GM12878 (cell line): ENCODE results near the gene EPS8L1. TPM values are rescaled to one million over a fixed set of nuclear protein-coding genes. Genes with fewer than 3 reads are reported as not detected.

Experiments
- ATAC-seq: fragments of 200-7000 bp; cut with Tn5 transposase; 3 replicates; pipeline ENCODE4 v1.9.1; 2020; ENCODE audit warnings: mild to moderate bottlenecking, moderate library complexity
- BruUV-seq: library from RNA; stranded (reverse); fragments of 400-500 nt; replicated peaks from 2 replicates; lab custom pipeline; 2021; lab: Mats Ljungman, UMichigan
- CTCF ChIA-PET: fragments of 300-600 bp; sonication (Branson Sonifier 250); formaldehyde crosslinking; extraction: SDS; loops from one replicate; lab custom pipeline; 2021; ENCODE audit warnings: inconsistent platforms; lab: Yijun Ruan, JAX
- POLR2A ChIA-PET: fragments of 350-600 bp; formaldehyde crosslinking; extraction: SDS; loops from one replicate; lab custom pipeline; 2021; ENCODE audit warnings: inconsistent platforms; lab: Charles Lee
- RAD21 ChIA-PET: fragments of 300-600 bp; sonication (Branson Sonifier 250); formaldehyde crosslinking; loops from one replicate; lab custom pipeline; 2023; ENCODE audit warnings: antibody characterized with exemption; ENCODE audit not compliant: unreplicated experiment; lab: Charles Lee
- SMC1A ChIA-PET: fragments of 300-600 bp; sonication (Branson Sonifier 250); formaldehyde crosslinking; loops from one replicate; lab custom pipeline; 2023; ENCODE audit not compliant: unreplicated experiment, uncharacterized antibody; lab: Charles Lee
- DNase-seq: peaks from one replicate; pipeline ENCODE4 v3.0.0-alpha.2; 2011; ENCODE audit warnings: low read depth, low spot score
- FAIRE-seq: peaks from 3 replicates; lab custom pipeline; 2011; peaks lifted over from hg19 to GRCh38; lab: Jason Lieb, UNC
- H2AFZ ChIP-seq: 2 replicates; pipeline ENCODE4 v1.6.0; 2011; ENCODE audit warnings: low read depth, low read length, control low read depth; ENCODE audit not compliant: control insufficient read depth
- H3K27ac ChIP-seq: 2 replicates; pipeline ENCODE4 v1.5.1; 2011; ENCODE audit warnings: control low read depth; ENCODE audit not compliant: control insufficient read depth, insufficient read depth
- H3K27me3 ChIP-seq, 2 experiments: replicated peaks in 1 of 2; 2 replicates each; pipeline versions ENCODE4 v1.6.0 to v1.6.1; 2011; ENCODE audit warnings: low read length in 1 of 2; ENCODE audit not compliant: control insufficient read depth in 2 of 2, insufficient read depth in 2 of 2
- H3K36me3 ChIP-seq, 2 experiments: 2 replicates each; pipeline ENCODE4 v1.5.1; 2011; ENCODE audit warnings: low read length in 1 of 2; ENCODE audit not compliant: control insufficient read depth in 2 of 2, insufficient read depth in 2 of 2
- H3K4me1 ChIP-seq: 2 replicates; pipeline ENCODE4 v1.6.1; 2011; ENCODE audit warnings: mild to moderate bottlenecking, low read length, moderate library complexity, mixed read lengths; ENCODE audit not compliant: control insufficient read depth, insufficient read depth
- H3K4me2 ChIP-seq: 2 replicates; pipeline ENCODE4 v1.6.0; 2011; ENCODE audit warnings: control low read depth; ENCODE audit not compliant: control insufficient read depth, insufficient read depth
- H3K4me3 ChIP-seq: fragments of 200-600 bp; sonication (generic); 2 replicates; pipeline ENCODE4 v1.5.1; 2016
- H3K79me2 ChIP-seq: 2 replicates; pipeline ENCODE4 v1.6.0; 2011; ENCODE audit warnings: low read length; ENCODE audit not compliant: control insufficient read depth, insufficient read depth
- H3K9ac ChIP-seq: 2 replicates; pipeline ENCODE4 v1.8.0; 2011; ENCODE audit warnings: low read length, control low read depth, mixed read lengths; ENCODE audit not compliant: control insufficient read depth, insufficient read depth
- H3K9me3 ChIP-seq: replicated peaks from 3 replicates; pipeline ENCODE4 v1.5.1; 2011; ENCODE audit warnings: mild to moderate bottlenecking, low read length; ENCODE audit not compliant: control insufficient read depth, insufficient read depth
- H4K20me1 ChIP-seq: 2 replicates; pipeline ENCODE4 v1.6.0; 2011; ENCODE audit not compliant: control insufficient read depth, insufficient read depth
- ATF3 ChIP-seq: IDR thresholded peaks from 2 replicates; pipeline ENCODE4 v1.6.1; 2011; ENCODE audit warnings: low read depth, mild to moderate bottlenecking, low read length, moderate library complexity, borderline replicate concordance; ENCODE audit errors: extremely low read depth
- BCL11A ChIP-seq: IDR thresholded peaks from 2 replicates; pipeline ENCODE4 v1.6.1; 2011; ENCODE audit warnings: low read depth, low read length
- CBFB ChIP-seq: IDR thresholded peaks from 2 replicates; pipeline ENCODE4 v1.6.1; 2016; ENCODE audit warnings: antibody characterized with exemption, low read depth
- CBX5 ChIP-seq: sonication (generic); IDR thresholded peaks from 2 replicates; pipeline ENCODE4 v1.6.1; 2016; ENCODE audit warnings: low read depth, moderate library complexity, mild to moderate bottlenecking, inconsistent platforms
- CHD1 ChIP-seq: IDR thresholded peaks from 2 replicates; pipeline ENCODE4 v1.6.1; 2012; ENCODE audit warnings: low read depth, low read length, improper control_type of control experiment
- IKZF2 ChIP-seq, 2 experiments: fragments of 450-650 bp; IDR thresholded peaks; 2 replicates each; pipeline ENCODE4 v1.6.1; 2017; ENCODE audit warnings: mild to moderate bottlenecking in 2 of 2, moderate library complexity in 2 of 2
- JUNB ChIP-seq: IDR thresholded peaks from 2 replicates; pipeline ENCODE4 v1.6.1; 2016; ENCODE audit warnings: antibody characterized with exemption, mild to moderate bottlenecking
- MEF2A ChIP-seq: IDR thresholded peaks from 2 replicates; pipeline ENCODE4 v1.6.1; 2011; ENCODE audit warnings: low read depth, mild to moderate bottlenecking, low read length, moderate library complexity; ENCODE audit not compliant: insufficient read depth
- NFYB ChIP-seq: IDR thresholded peaks from 2 replicates; pipeline ENCODE4 v1.6.1; 2011; ENCODE audit warnings: low read depth, mild to moderate bottlenecking, low read length, improper control_type of control experiment, moderate library complexity; ENCODE audit not compliant: insufficient read depth
- POLR2AphosphoS5 ChIP-seq: IDR thresholded peaks from 2 replicates; pipeline ENCODE4 v1.6.1; 2011; ENCODE audit warnings: mild to moderate bottlenecking, low read length, inconsistent platforms
- SP1 ChIP-seq: IDR thresholded peaks from one replicate; pipeline ENCODE4 v1.6.1; 2011; ENCODE audit warnings: low read depth, low read length
- SUZ12 ChIP-seq: fragments of 200-600 bp; sonication (generic); IDR thresholded peaks from one replicate; pipeline ENCODE4 v1.6.1; 2018; ENCODE audit warnings: antibody characterized with exemption, mild to moderate bottlenecking; ENCODE audit not compliant: unreplicated experiment
- TCF12 ChIP-seq: IDR thresholded peaks from 2 replicates; pipeline ENCODE4 v1.6.1; 2011; ENCODE audit warnings: low read depth, mild to moderate bottlenecking, low read length
- WGBS: methylation state at CpG from one replicate; pipeline ENCODE4 v1.1.6; 2016; ENCODE audit warnings: low lambda C conversion rate; ENCODE audit not compliant: insufficient replicate concordance, insufficient coverage; ENCODE audit errors: missing lambda C conversion rate; 5-methylcytosine and 5-hydroxymethylcytosine counted together
- in situ Hi-C: fragments of 300-500 bp; cut with MboI; formaldehyde crosslinking; loops from 9 replicates; pipeline ENCODE4 v1.14.3; 2018; ENCODE audit warnings: mixed read lengths
- intact Hi-C: fragments of 100-400 bp; cut with micrococcal nuclease; formaldehyde crosslinking; loops from one replicate; pipeline ENCODE4 v1.14.2; 2022; ENCODE audit not compliant: unreplicated experiment
- polyA plus RNA-seq, 11 experiments: library from polyadenylated mRNA; depleted of rRNA in 4 of 11; unstranded in 6 of 11; stranded (reverse) in 5 of 11; fragments of >200 nt; fragmentation: Nextera tagmentation in 4 of 11; fragmentation: Illumina TruSeq in 1 of 11; extraction: Ambion mirVana in 4 of 11; extraction: Trizol in 1 of 11; gene quantifications; 1 replicate in 1 of 11; 2 replicates in 10 of 11; pipeline versions ENCODE4 v1.2.1 to v1.2.3, GENCODE V29; 2011 to 2016; ENCODE audit warnings: inconsistent platforms in 2 of 11, missing spikeins in 2 of 11, low read depth in 1 of 11
- total RNA-seq, 4 experiments: library from RNA; depleted of rRNA in 3 of 4; stranded (reverse); fragments of >200 nt in 3 of 4; fragmentation: Illumina TruSeq in 1 of 4; extraction: Trizol in 1 of 4; gene quantifications; 2 replicates each; pipeline versions ENCODE4 v1.2.1 to v1.2.3, GENCODE V29; 2013 to 2021
- TF ChIP-seq, protein P1 (sequence below): IDR thresholded peaks from 2 replicates; pipeline ENCODE4 v1.6.1; 2011; ENCODE audit warnings: borderline replicate concordance, low read depth, mild to moderate bottlenecking, moderate library complexity, low read length; ENCODE audit not compliant: insufficient read depth, poor library complexity, severe bottlenecking
- TF ChIP-seq, protein P2 (sequence below): fragments of 450-650 bp; formaldehyde crosslinking; IDR thresholded peaks from 2 replicates; pipeline ENCODE4 v1.4.0; 2020; ENCODE audit warnings: mild to moderate bottlenecking, moderate library complexity
- TF ChIP-seq, protein P3 (sequence below): fragments of 450-650 bp; IDR thresholded peaks from 2 replicates; pipeline ENCODE4 v1.6.1; 2017; ENCODE audit warnings: mild to moderate bottlenecking, low read depth, inconsistent platforms; ENCODE audit not compliant: poor library complexity, severe bottlenecking

EPS8L1 gene
- total and polyA plus RNA-seq, 10 of the 15 experiments (the other 5 are each of a cell fraction or from before 2014, with no cell fraction given) = 0.68 to 2.2 (median 0.96) TPM; not detected in 2

DNA sequence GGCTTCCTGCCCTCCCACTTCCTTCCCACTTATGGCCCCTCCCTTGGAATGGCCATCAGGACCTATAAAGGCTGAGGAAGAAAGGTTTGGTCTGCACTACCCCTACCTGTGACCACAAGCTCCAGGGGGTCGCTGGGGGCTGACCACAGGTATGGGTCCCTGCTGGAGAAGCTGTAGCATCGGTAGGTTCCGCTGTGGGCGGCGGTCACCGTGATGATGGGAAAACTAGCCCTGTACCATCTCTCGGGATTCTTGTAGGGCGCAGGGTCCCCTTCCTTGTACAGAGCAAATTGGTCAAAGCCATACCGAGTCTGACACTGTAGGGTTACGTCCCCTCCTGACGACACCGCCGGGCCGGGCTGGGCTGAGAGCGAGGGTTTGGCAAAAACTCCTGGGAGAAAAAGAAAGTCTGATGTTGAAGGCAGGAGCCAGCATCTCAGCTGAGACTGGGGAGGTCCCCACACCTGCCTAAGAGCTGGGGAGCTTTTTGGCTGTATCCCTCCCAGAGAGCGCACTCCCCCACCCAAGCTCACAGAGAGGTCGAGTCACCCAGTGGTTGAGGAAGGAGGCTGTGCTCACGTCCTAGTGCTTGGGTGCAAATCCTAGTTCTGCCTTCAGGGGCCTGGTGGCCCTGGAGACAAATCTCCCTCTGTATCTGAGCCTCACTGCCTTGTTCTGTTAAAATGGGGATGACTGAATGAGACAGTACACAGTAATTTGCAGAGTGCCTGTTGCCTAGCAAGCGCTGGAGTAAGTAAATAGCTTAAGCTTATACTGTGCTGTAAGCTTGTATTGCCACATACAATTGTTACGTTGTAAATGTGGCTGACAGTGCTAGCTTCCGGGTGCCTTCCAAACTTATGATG lies 48.0 kb upstream of the EPS8L1 start:
- Histone ChIP-seq H3K79me2 (no peaks in the 10 kb centered on the region), H3K9me3 (no peaks in the 10 kb centered on the region; the same call in 2 of the 3 replicates), H3K27me3 (no peaks in the 10 kb centered on the region), H2AFZ (no peak overlapping the region), H3K4me1 (no peaks in the 10 kb centered on the region), H3K9ac (no peak overlapping the region), H3K4me2 (no peak overlapping the region), H3K4me3 (no peak overlapping the region), H3K27ac (no peak overlapping the region), H4K20me1 (no peaks in the 10 kb centered on the region), H3K36me3 (no peaks in the 10 kb centered on the region)
- ChIA-PET SMC1A (no interaction called here), RAD21 (no interaction called here), CTCF (interaction anchor here (1.0 kb wide), 1 partner anchor 8 kb away, joined by 3 read pairs; no protein-coding TSS in a partner anchor), POLR2A (interaction anchor here (0.6 kb wide), 1 partner anchor 90 kb away, joined by 4 read pairs; no protein-coding TSS in a partner anchor)
- in situ Hi-C loops (no loop called here), intact Hi-C loops (no loop called here)
- ATAC-seq (no peak), DNase-seq (no peak), FAIRE-seq (no peak)
- no TSS peak for BruUV-seq
- 85% methylated on average over 21 of the region's 21 CpGs for WGBS
- TF ChIP-seq, protein P1, sequence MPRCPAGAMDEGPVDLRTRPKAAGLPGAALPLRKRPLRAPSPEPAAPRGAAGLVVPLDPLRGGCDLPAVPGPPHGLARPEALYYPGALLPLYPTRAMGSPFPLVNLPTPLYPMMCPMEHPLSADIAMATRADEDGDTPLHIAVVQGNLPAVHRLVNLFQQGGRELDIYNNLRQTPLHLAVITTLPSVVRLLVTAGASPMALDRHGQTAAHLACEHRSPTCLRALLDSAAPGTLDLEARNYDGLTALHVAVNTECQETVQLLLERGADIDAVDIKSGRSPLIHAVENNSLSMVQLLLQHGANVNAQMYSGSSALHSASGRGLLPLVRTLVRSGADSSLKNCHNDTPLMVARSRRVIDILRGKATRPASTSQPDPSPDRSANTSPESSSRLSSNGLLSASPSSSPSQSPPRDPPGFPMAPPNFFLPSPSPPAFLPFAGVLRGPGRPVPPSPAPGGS = no peak
- TF ChIP-seq MEF2A = no peak
- TF ChIP-seq SUZ12 = no peak
- TF ChIP-seq JUNB = no peak
- TF ChIP-seq CBX5 = no peak
- no peak for TF ChIP-seq IKZF2 (IDR thresholded peaks at IDR 0.05)
- TF ChIP-seq, protein P2, sequence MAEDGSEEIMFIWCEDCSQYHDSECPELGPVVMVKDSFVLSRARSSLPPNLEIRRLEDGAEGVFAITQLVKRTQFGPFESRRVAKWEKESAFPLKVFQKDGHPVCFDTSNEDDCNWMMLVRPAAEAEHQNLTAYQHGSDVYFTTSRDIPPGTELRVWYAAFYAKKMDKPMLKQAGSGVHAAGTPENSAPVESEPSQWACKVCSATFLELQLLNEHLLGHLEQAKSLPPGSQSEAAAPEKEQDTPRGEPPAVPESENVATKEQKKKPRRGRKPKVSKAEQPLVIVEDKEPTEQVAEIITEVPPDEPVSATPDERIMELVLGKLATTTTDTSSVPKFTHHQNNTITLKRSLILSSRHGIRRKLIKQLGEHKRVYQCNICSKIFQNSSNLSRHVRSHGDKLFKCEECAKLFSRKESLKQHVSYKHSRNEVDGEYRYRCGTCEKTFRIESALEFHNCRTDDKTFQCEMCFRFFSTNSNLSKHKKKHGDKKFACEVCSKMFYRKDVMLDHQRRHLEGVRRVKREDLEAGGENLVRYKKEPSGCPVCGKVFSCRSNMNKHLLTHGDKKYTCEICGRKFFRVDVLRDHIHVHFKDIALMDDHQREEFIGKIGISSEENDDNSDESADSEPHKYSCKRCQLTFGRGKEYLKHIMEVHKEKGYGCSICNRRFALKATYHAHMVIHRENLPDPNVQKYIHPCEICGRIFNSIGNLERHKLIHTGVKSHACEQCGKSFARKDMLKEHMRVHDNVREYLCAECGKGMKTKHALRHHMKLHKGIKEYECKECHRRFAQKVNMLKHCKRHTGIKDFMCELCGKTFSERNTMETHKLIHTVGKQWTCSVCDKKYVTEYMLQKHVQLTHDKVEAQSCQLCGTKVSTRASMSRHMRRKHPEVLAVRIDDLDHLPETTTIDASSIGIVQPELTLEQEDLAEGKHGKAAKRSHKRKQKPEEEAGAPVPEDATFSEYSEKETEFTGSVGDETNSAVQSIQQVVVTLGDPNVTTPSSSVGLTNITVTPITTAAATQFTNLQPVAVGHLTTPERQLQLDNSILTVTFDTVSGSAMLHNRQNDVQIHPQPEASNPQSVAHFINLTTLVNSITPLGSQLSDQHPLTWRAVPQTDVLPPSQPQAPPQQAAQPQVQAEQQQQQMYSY = no peak
- TF ChIP-seq ATF3 = no peak
- no peak for TF ChIP-seq TCF12
- TF ChIP-seq BCL11A = no peak
- TF ChIP-seq SP1 = no peak
- no peak for TF ChIP-seq NFYB
- no peak for TF ChIP-seq CBFB
- no peak for TF ChIP-seq POLR2AphosphoS5
- TF ChIP-seq, protein P3, sequence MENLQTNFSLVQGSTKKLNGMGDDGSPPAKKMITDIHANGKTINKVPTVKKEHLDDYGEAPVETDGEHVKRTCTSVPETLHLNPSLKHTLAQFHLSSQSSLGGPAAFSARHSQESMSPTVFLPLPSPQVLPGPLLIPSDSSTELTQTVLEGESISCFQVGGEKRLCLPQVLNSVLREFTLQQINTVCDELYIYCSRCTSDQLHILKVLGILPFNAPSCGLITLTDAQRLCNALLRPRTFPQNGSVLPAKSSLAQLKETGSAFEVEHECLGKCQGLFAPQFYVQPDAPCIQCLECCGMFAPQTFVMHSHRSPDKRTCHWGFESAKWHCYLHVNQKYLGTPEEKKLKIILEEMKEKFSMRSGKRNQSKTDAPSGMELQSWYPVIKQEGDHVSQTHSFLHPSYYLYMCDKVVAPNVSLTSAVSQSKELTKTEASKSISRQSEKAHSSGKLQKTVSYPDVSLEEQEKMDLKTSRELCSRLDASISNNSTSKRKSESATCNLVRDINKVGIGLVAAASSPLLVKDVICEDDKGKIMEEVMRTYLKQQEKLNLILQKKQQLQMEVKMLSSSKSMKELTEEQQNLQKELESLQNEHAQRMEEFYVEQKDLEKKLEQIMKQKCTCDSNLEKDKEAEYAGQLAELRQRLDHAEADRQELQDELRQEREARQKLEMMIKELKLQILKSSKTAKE = no peak
- no peak for TF ChIP-seq CHD1
